Measurements from ENCODE around the gene ARHGAP19. TPM values are rescaled to one million over a fixed set of nuclear protein-coding genes. Genes with fewer than 3 reads are reported as not detected.

The ARHGAP19 gene
- total and polyA plus RNA-seq, 7 donors = 3.0 to 9.1 (median 6.0) TPM

DNA sequence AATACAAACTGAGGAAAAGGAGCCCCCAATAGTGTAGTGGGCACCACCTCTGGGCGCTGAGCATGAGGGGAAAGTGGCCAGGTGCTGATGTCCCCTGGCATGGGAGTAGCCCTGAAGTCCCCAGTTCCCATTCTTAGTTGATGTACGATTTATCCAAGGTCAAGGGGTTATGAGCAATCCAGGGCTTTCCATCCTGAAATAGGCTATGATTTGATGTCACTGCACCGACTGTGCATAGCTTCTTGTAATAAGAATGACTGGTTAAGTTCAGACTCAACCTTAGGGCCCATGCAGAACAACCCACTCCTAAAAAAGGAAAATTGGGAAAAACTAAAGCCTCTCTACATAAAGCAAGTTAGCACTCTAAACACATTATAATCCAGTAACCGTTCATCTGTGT, 31.1 kb upstream of the ARHGAP19 start:
- intact Hi-C loops (cut with DNase I) = no loop called here
- Histone ChIP-seq H3K4me3 (no peak overlapping the region), H3K9me3 (no peaks in the 10 kb centered on the region), H3K27me3 (no peaks in the 10 kb centered on the region), H3K36me3 (peaks cover 0 to 3% (median 0%) of the 10 kb centered on the region in 4 donors), H3K4me1 (peaks cover 0 to 25% (median 19%) of the 10 kb centered on the region in 4 donors), H3K27ac (no peak overlapping the region)
- no peak for DNase-seq
- TF ChIP-seq, protein P1, sequence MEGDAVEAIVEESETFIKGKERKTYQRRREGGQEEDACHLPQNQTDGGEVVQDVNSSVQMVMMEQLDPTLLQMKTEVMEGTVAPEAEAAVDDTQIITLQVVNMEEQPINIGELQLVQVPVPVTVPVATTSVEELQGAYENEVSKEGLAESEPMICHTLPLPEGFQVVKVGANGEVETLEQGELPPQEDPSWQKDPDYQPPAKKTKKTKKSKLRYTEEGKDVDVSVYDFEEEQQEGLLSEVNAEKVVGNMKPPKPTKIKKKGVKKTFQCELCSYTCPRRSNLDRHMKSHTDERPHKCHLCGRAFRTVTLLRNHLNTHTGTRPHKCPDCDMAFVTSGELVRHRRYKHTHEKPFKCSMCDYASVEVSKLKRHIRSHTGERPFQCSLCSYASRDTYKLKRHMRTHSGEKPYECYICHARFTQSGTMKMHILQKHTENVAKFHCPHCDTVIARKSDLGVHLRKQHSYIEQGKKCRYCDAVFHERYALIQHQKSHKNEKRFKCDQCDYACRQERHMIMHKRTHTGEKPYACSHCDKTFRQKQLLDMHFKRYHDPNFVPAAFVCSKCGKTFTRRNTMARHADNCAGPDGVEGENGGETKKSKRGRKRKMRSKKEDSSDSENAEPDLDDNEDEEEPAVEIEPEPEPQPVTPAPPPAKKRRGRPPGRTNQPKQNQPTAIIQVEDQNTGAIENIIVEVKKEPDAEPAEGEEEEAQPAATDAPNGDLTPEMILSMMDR (IDR thresholded peaks at IDR 0.05) = no peak
- TF ChIP-seq POLR2AphosphoS5 (IDR thresholded peaks at IDR 0.05) = no peak
- no peak for TF ChIP-seq POLR2A (IDR thresholded peaks at IDR 0.05)
- TF ChIP-seq EP300 (IDR thresholded peaks at IDR 0.05) = no peak
- WGBS, 2 donors = 86 to 89% methylated on average over 4 of the region's 4 CpGs

DNA sequence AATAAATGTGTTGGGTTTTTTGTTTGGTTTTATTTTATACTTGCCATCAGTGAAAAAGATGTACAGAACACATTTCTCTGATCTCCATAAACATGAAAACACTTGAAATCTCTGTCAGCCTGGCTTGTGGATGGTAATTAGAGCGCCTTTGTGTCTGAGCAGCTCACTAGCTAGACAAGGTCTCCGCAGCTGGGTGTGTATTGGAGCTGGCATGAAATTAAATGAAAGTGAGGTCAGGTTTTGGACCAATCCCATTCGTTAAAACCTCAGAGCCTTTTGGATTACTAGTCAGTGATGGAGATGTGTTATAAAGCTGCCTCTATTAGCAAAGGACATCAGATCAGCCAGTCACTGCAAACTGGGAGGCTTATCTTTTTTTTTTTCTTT, 29.4 kb upstream of the ARHGAP19 start:
- H3K27ac ChIP-seq = no peak overlapping the region
- DNase-seq = no peak

DNA sequence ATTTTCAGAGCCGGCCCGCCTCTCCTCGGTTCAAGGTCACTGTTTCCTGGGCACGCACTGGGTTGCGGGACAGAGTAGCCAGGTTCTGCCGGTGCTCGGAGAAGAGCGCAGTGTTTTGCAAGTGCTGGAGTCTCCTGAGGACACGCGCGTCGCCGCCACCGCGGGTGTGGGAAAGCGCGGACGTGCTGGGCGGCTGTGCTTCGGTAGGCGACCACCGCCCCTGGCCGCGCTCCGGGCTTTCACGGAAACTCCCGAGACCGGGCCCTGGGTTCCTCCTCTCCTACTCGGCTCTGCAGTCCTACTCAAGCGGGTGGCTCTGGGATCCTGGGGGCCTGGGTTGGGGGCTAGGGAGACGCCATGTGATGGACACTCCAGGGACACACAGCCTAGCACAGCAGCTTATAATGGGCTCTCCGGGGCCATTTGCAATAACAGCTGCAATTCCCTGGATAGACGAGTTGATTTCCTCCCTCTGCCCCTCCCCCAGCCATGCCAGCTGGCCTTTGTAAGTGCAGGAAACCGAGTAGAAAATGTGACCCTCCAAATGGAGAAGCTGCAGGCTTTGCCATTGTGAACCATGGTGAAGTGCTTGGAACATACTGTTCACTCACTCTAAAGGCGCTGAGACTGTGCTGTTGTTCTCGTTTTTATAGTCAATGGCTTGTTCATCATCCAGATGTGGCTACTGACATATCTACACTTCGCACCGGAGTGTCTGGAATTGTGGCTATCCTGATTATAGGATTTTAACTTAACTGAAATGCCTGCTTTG, 28.8 kb upstream of the ARHGAP19 start:
- Histone ChIP-seq H3K9me3 (no peaks in the 10 kb centered on the region), H3K27ac (peak overlapping the region; percentile 90 to 97 (median 92)), H3K4me3 (peak overlapping the region; percentile 42 to 97 (median 82)), H3K36me3 (no peaks in the 10 kb centered on the region), H3K27me3 (no peaks in the 10 kb centered on the region), H3K4me1 (peaks cover 0 to 33% (median 20%) of the 10 kb centered on the region in 4 donors)
- WGBS, 2 donors = 32 to 51% methylated on average over 38 of the region's 38 CpGs
- intact Hi-C loops (cut with DNase I) = no loop called here
- peak; percentile 73 for DNase-seq
- TF ChIP-seq POLR2AphosphoS5 (IDR thresholded peaks at IDR 0.05) (peak in 1 of 4 donors; percentile 32), EP300 (IDR thresholded peaks at IDR 0.05) (no peak), POLR2A (IDR thresholded peaks at IDR 0.05) (no peak)
- TF ChIP-seq, protein P1 (IDR thresholded peaks at IDR 0.05) = no peak

More for the DNA sequence above, 29.4 kb upstream of the ARHGAP19 start:
- no peaks in the 10 kb centered on the region for H3K36me3 ChIP-seq
- peaks cover 0 to 33% (median 20%) of the 10 kb centered on the region in 4 donors for H3K4me1 ChIP-seq
- intact Hi-C loops (cut with DNase I) = no loop called here
- H3K4me3 ChIP-seq = no peak overlapping the region
- TF ChIP-seq, protein P1 (IDR thresholded peaks at IDR 0.05) = no peak
- no peak for TF ChIP-seq POLR2A (IDR thresholded peaks at IDR 0.05)
- H3K27me3 ChIP-seq = no peaks in the 10 kb centered on the region
- 58 to 83% methylated on average over 3 of the region's 3 CpGs for WGBS, 2 donors
- H3K9me3 ChIP-seq = no peaks in the 10 kb centered on the region

DNA sequence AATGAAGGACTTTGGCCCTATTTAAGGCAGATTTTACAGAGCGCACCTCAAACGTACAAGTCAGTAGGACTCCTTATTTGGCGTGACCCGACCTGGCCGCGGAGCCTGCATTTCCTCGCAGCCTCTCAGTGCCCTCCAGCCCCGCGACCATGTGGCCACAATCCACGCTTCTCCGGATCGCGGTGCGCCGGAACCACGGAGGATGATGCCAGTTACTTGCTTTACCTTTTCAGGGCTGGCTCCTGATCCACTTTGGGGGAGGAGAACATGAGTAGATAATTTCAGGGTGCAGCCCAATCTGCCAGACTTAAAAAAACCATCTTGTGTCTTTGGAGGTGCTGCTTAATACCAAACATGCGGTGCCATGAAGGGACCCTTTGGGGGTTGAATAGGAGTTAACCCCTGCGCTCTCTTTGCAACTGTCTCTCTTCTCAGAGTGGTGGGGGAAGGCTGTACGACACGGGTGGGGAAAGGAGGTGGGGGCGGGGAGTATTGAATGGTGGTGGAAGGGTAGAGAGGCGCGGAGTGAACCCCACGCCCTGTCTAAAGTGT, 28.1 kb upstream of the ARHGAP19 start:
- peaks cover 0 to 33% (median 20%) of the 10 kb centered on the region in 4 donors for H3K4me1 ChIP-seq
- H3K36me3 ChIP-seq = no peaks in the 10 kb centered on the region
- H3K27ac ChIP-seq = peak overlapping the region; percentile 90 to 97 (median 92)
- DNase-seq = no peak
- no peaks in the 10 kb centered on the region for H3K27me3 ChIP-seq
- WGBS, 2 donors = 19 to 26% methylated on average over 24 of the region's 24 CpGs
- no peaks in the 10 kb centered on the region for H3K9me3 ChIP-seq
- no peak for TF ChIP-seq POLR2AphosphoS5 (IDR thresholded peaks at IDR 0.05)
- TF ChIP-seq, protein P1 (IDR thresholded peaks at IDR 0.05) = no peak
- no peak for TF ChIP-seq POLR2A (IDR thresholded peaks at IDR 0.05)
- TF ChIP-seq EP300 (IDR thresholded peaks at IDR 0.05) = no peak
- H3K4me3 ChIP-seq = peak overlapping the region; percentile 42 to 97 (median 82)
- intact Hi-C loops (cut with DNase I) = no loop called here

Measured in sigmoid colon (tissue), 7 donors.